Rectal smooth muscle tissue (tissue), 1 donor: ENCODE results near the gene TVP23B.
"Not testable (repeated sequence)": the region's sequence is repeated elsewhere in the genome, so short reads cannot be mapped to it uniquely, and the experiment has no call there.

Experiments
- H3K27ac ChIP-seq: one replicate; pipeline ENCODE4 v1.7.0; 2013; ENCODE audit warnings: low read depth, low read length, inconsistent platforms
- H3K27me3 ChIP-seq: one replicate; pipeline ENCODE4 v1.7.0; 2013; ENCODE audit warnings: low read length; ENCODE audit not compliant: control insufficient read depth, insufficient read depth
- H3K36me3 ChIP-seq: one replicate; pipeline ENCODE4 v1.7.0; 2013; ENCODE audit warnings: low read length; ENCODE audit not compliant: control insufficient read depth, insufficient read depth
- H3K4me1 ChIP-seq: one replicate; pipeline ENCODE4 v1.7.0; 2013; ENCODE audit warnings: low read length; ENCODE audit not compliant: control insufficient read depth, insufficient read depth
- H3K4me3 ChIP-seq: one replicate; pipeline ENCODE4 v1.7.0; 2013; ENCODE audit warnings: low read length
- H3K9ac ChIP-seq: one replicate; pipeline ENCODE4 v1.7.0; 2013; ENCODE audit warnings: low read length

Gene TVP23B

DNA sequence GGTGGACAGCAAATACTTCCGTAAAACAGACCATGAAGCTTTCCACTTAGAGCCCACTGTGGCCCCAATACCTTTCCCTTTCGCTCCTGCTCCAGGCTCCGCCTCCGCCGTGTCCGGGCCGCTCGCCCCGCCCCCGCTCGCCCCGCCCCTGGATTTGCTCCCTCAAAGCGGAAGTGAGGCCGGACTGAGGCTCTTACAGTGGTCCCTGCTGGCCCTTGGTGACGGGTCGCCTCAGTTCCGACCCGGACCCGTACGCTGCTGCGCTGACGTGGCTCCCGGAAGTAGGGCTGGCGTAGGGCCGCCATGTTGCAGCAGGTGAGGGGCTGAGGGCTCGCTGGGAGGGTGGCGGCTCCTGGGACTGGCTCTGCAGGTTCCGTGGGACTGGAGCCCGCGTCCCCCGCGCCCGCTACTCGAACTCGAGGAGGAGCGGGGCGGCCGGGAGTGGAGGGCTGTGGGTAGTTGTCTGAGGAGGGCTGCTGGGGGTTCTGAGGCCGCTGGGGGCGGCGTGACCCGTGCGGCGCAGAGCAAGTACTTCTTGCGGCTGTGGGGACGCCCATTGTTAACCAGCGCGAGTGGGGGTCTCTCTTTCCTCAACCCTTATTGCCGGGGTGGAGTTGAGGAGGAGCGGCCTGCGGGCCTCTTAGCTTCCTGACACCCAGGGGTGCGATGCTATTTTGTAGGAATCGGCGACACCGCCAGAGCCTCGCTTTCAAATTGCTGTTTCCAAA is at the start of gene TVP23B:
TSS of gene TVP23B (plus strand) at position 193 of the 728 bp plus-strand sequence. CDS start at position 304, 111 bp downstream.
- not testable (repeated sequence) for H3K36me3 ChIP-seq, H3K4me1 ChIP-seq, H3K27me3 ChIP-seq, H3K9ac ChIP-seq
- peak within 1 kb of the TSS; percentile 61 for H3K27ac ChIP-seq
- H3K4me3 ChIP-seq, result peak within 1 kb of the TSS; percentile 59

DNA sequence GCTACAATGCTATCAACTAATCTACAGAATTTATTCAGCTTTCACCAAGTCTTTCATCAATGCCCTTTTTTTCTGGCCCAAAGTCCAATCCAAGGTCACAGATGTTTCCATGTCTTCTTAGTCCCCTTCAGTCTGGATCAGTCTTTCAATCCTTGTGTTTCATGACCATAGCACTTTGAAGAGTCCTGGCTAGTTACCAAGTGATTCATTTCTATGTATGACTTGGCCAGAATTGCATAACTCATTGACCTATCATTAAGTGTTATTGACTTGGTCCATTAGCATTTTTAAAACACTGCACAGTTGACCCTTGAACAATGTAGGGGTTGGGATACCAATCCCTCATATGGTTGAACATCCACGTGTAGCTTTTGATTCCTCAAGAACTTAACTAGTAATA is 48.5 kb upstream of the TVP23B start:
- H3K4me3 ChIP-seq, H3K36me3 ChIP-seq, H3K27ac ChIP-seq, H3K4me1 ChIP-seq, H3K27me3 ChIP-seq, H3K9ac ChIP-seq: not testable (repeated sequence)

DNA sequence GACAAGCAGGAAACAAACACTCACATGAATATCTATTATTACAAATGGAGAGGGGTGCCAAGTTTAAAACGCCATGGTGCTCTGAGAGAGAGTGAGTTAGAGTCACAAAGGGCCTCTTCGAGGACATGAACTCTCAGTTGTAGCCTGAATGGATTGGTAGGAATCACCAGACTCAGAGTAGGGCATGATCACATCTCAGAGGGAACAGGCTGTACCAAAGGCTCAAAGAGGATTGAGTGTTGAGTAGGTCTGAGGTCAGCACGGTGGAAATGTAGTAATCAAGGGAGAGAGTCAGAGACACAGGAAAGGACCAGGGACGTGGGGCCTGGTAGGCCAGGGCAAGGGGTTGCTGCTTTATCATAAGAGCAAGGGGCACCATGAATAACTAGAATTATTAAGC is 47.6 kb upstream of the TVP23B start:
- not testable (repeated sequence) for H3K36me3 ChIP-seq, H3K9ac ChIP-seq, H3K4me3 ChIP-seq, H3K27me3 ChIP-seq, H3K27ac ChIP-seq, H3K4me1 ChIP-seq

DNA sequence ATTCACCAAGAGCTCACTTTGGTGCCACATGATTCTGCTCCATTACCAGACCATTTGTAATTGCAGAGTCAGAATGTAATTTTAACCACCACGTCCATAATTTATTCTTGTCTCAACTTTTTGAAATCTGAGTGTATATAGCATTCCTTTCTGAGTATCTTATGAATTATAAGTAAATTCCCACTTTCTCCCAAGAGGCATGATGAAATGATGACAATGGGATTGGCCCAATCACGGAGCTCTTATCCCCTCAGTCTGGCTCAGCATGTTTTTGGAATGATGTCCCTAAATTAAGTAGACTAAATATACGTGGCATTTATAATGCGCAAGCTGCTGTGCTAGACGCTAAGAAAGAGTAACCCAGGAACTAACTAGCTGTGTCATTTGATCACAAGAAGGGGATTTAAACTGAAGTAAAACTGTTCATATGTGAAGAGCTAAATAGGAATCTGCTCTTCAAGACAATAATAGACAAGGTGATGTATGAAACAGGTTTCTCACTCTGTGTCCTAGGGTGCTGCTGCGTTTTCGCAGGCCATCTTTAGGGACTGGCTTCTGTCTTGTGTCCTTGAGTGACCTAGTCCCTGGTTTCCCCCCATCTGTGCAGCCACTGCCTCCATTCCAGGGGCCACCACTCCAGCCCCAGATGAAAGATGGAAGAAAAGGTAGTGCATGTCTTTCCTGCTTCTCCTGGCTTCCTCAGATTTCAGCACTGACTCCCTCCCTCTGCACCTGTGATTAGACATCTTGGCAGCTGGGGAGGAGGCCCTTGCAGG is 41.2 kb upstream of the TVP23B start:
- not testable (repeated sequence) for H3K4me1 ChIP-seq, H3K27ac ChIP-seq, H3K9ac ChIP-seq, H3K4me3 ChIP-seq, H3K36me3 ChIP-seq, H3K27me3 ChIP-seq

DNA sequence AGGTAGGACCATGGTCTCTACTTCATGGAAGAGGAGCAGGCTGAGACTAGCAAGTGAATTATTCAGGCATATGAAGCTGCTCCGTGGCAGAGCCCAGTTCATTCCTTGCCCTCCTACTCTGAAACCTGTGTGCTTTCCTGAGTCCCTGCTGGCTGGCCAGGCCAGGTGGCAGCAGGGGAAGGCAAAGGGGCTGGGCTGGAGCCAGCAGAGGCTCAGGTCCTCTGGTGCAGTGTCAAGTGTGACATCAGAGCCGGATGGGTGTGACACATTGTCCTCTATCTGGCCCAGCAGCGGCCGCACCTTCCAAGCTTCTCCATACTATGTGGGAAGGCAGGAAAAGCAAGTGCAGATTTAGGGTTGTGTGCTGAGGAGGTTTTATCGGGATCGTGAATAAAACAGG is 39.8 kb upstream of the TVP23B start:
- not testable (repeated sequence) for H3K4me1 ChIP-seq, H3K36me3 ChIP-seq, H3K9ac ChIP-seq, H3K4me3 ChIP-seq, H3K27me3 ChIP-seq, H3K27ac ChIP-seq

DNA sequence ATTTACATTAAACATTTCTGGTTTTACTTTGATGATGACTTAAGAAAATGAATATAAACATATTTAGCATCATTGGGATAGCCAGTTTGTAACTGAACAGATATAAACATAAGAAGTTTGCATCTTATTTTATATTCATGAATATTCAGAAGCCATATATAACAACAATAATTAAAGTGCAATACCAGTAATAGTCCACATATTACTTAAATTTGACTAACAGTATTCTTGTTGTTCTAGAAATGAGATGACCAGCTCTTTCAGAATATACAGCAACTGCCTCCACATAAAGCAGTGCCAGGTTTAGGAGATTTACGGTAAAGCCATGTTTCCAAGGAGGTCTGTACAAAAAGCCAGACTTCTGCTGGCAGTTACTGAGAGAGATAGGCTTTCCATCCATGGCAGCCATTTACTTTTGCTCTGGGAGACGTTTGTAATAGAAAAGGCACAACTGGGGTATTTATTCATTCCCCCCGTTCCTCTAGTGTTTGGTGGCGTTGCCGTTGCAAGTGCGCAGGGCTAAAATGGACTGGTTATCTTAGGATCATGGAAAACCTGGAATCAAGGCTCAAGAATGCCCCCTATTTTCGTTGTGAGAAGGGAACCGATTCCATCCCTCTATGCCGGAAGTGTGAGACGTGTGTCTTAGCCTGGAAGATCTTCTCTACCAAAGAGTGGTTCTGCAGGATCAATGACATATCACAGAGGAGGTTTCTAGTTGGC is 37.1 kb upstream of the TVP23B start, which contains the start of gene FBXW10:
TSS of gene FBXW10 (plus strand) at position 356 of the 723 bp plus-strand sequence. CDS start at position 547, 191 bp downstream.
- not testable (repeated sequence) for H3K9ac ChIP-seq, H3K4me3 ChIP-seq, H3K27ac ChIP-seq, H3K36me3 ChIP-seq, H3K4me1 ChIP-seq, H3K27me3 ChIP-seq

DNA sequence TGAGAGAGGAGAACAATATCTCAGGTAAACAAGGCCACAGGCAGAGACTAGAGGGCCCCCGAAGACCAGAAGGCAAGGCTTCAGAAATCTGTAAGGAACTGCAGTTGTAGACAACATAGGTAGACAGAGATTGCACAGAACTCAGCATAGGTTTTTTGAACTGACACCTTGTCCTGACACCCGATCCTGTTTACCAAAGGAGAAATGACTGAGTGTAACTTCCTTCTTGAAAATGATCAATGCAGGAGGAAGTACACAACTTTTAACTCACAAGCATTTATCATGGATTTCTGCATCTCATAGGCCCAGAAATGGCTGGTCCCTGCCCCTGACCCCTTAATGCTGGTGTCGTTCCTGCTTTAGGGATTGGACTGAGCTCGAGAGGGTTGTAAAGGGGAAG is 36.3 kb upstream of the TVP23B start:
- not testable (repeated sequence) for H3K9ac ChIP-seq, H3K27me3 ChIP-seq, H3K27ac ChIP-seq, H3K4me1 ChIP-seq, H3K4me3 ChIP-seq, H3K36me3 ChIP-seq

DNA sequence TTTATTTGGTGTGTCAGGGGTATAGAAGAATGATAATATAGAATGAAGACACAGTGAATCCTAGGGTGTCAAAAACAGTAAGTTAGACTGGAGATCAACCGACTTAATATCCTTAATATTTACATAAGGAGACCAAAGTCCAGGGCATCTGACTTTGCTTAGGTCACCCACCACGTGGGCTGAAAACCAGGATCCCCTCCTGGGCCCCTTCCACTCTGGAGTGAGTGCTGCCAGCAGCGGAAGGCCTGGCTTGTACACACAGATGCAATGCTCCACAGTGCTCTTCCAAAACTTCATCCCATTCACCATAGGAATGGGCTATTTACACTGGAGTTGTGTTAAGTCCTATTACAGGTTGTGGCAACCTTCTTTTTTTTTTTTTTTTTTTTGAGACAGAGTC is 34.4 kb upstream of the TVP23B start:
- H3K4me1 ChIP-seq, H3K9ac ChIP-seq, H3K4me3 ChIP-seq, H3K36me3 ChIP-seq, H3K27me3 ChIP-seq, H3K27ac ChIP-seq: not testable (repeated sequence)

DNA sequence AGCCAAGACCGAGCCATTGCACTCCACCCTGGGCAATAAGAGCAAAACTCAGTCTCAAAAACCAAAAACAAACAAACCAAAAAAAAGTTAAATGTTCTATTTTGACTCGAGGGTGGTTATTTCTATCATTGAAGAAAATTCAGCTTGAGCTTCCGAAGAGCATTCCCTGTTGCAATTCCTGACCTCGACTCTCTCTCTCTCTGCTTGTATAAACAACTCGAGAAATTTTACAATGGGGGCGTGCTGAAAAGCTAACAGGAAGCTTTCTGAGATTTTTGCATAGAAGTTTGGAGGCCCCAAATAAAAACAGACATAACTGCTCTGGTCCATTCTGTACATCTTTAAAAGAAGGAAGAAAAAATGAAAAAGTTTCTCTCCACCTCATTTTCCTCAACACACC is 33.5 kb upstream of the TVP23B start:
- not testable (repeated sequence) for H3K4me3 ChIP-seq, H3K27ac ChIP-seq, H3K27me3 ChIP-seq, H3K9ac ChIP-seq, H3K4me1 ChIP-seq, H3K36me3 ChIP-seq

DNA sequence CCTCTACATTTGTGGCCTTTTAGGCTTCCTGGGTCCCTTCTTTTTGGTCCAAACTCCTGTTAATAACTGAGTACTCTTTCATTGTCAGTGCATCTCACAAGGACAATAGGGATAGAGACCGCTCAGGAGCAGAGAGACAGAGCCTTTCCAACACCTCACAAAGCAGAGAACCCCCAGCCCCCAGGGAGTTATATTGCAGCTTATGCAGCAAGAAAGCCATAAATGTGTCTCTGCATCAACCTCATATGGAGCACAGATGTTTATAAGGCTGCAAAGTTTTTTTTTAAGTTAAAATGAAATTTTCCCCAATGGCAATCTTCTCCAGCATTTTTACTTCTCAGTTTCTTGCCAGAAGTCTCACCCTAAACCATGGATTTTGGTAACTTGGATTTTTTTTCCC is 30.7 kb upstream of the TVP23B start:
- H3K27me3 ChIP-seq, H3K36me3 ChIP-seq, H3K4me1 ChIP-seq, H3K4me3 ChIP-seq, H3K27ac ChIP-seq, H3K9ac ChIP-seq: not testable (repeated sequence)

DNA sequence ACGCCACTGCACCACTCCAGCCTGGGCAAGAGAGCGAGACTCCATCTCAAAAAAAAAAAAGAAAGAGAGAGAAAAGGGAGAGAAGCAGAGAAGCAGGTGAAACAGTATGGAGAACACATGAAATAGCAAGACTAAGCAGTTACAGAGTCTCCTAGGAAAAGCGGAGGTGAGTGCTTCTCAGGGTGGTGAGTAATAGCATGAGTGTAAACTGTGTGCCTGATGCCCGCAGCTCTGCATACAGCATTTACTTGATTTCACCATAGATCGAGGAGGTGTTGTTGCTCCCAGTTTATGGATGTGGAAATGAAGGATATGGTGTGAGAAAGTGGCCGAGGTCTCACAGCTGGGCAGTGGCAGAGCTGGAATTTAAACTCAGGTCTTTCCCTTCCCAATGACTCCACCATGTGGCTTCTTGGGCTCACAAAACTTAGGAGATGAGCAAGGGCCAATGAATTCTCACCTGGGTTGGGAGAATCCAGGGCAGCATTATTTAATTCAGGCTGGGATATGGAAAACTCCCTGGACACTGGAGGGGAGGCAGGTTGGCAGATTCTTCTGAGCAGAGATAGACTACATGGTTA is 27.1 kb upstream of the TVP23B start:
- not testable (repeated sequence) for H3K27ac ChIP-seq, H3K4me1 ChIP-seq, H3K4me3 ChIP-seq, H3K36me3 ChIP-seq, H3K27me3 ChIP-seq, H3K9ac ChIP-seq

DNA sequence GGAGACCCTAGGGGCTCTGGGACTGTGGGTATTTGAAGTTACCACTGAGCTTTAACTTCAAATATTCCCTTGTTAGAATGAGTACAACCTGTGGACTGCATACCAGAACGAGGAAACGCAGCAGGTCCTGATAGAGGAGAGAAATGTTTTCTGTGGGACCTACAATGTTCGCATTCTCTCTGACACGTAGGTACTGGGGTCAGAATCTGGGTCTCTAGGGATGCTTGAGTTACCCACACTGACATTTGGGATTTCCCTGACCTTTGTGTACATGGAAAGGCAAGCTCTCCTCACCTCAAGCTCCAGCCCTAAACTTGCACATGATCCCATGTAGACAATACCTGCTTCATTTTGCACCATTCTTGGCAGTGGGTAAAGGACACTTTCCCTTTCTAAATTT is 25.0 kb upstream of the TVP23B start:
- not testable (repeated sequence) for H3K27me3 ChIP-seq, H3K27ac ChIP-seq, H3K9ac ChIP-seq, H3K36me3 ChIP-seq, H3K4me3 ChIP-seq, H3K4me1 ChIP-seq
